ENCODE data around the gene FAM117A. TPM values are rescaled to one million over a fixed set of nuclear protein-coding genes. Genes with fewer than 3 reads are reported as not detected.
"Not testable (repeated sequence)": the region's sequence is repeated elsewhere in the genome, so short reads cannot be mapped to it uniquely, and the experiment has no call there.

FAM117A gene
- total RNA-seq, 2 experiments from 2014 or later: 23.2 to 26.5 TPM

DNA sequence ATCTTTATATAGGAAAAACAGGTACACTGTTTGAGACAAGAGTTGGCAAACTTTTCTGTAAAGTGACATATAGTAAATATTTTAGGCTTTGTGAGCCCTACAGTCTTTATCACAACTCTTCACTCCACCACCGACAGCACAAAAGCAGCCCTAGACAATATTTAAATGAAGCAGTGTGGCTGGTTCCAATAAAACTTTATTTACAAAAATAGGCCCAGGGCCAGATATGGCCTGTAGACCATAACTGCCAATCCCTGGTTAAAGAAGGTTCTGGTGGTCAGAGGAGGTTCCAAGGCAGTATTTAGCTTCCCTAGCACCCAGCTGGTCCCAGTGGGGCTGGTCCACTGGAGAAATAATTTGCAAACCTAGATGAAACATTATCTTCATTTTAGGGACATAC is 3.6 kb downstream of the FAM117A start:
- TF ChIP-seq, protein P1, sequence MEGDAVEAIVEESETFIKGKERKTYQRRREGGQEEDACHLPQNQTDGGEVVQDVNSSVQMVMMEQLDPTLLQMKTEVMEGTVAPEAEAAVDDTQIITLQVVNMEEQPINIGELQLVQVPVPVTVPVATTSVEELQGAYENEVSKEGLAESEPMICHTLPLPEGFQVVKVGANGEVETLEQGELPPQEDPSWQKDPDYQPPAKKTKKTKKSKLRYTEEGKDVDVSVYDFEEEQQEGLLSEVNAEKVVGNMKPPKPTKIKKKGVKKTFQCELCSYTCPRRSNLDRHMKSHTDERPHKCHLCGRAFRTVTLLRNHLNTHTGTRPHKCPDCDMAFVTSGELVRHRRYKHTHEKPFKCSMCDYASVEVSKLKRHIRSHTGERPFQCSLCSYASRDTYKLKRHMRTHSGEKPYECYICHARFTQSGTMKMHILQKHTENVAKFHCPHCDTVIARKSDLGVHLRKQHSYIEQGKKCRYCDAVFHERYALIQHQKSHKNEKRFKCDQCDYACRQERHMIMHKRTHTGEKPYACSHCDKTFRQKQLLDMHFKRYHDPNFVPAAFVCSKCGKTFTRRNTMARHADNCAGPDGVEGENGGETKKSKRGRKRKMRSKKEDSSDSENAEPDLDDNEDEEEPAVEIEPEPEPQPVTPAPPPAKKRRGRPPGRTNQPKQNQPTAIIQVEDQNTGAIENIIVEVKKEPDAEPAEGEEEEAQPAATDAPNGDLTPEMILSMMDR (IDR thresholded peaks at IDR 0.05): no peak
- Histone ChIP-seq H3K4me3 (ENCODE audit: low read length) (no peak overlapping the region), H3K4me1 (ENCODE audit: insufficient read depth, low read length) (peaks cover 74% of the 10 kb centered on the region), H3K36me3 (ENCODE audit: insufficient read depth, low read length) (peaks cover 40% of the 10 kb centered on the region), H3K27ac (ENCODE audit: low read depth in 1 of 2, low read length in 2 of 2) (peak overlapping the region in 1 of 2 donors; percentile 29), H3K9me3 (ENCODE audit: control insufficient read depth in 1 of 2, insufficient read depth in 1 of 2, low read length in 2 of 2) (no peaks in the 10 kb centered on the region), H3K27me3 (ENCODE audit: control insufficient read depth in 1 of 2, insufficient read depth in 2 of 2, low read length in 2 of 2) (no peaks in the 10 kb centered on the region)
- POLR2A ChIA-PET: interaction anchor here (5.2 to 9.5 kb wide), 3 partner anchors 11 to 28 kb away, joined by 94 to 253 read pairs (median 218); partner anchors contain the start of gene KAT7
- H3K4me1 Mint-ChIP-seq (ENCODE audit: low read depth): peaks cover 87% of the 10 kb centered on the region
- peaks cover 57% of the 10 kb centered on the region for H3K36me3 Mint-ChIP-seq (ENCODE audit: low read depth)
- peak overlapping the region; percentile 76 for H3K27ac Mint-ChIP-seq
- CTCF ChIA-PET: interaction anchor here (0.6 to 8.3 kb wide), 3 partner anchors 10 to 190 kb away, joined by 3 to 67 read pairs (median 4); partner anchors contain the start of gene SLC35B1
- no peaks in the 10 kb centered on the region for H3K27me3 Mint-ChIP-seq
- intact Hi-C loops (cut with DNase I, micrococcal nuclease): no loop called here
- H3K4me3 Mint-ChIP-seq: peak overlapping the region; percentile 95
- no peaks in the 10 kb centered on the region for H3K9me3 Mint-ChIP-seq
- DNase-seq (no peak), ATAC-seq (ENCODE audit: poor library complexity) (no peak)

DNA sequence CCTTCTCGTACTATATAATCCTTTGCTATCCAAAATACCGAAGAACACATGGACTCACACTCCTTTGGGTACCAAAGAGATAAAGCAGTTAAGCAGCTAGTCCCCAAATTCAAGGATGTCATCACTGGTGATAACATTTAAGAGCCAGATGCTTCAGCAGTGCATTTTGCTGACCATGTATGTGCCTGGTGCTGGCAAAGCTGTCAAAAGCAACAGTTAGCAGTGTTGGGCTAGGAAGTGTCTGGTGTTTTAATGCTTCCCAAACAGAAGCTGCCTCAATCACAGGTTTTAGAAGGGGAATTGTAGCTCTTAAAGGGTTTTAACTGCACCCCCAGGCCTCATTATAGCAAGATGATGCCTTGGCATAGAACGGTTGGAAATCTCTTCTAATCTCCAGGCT is 4.7 kb downstream of the FAM117A start:
- DNase-seq: no peak
- CTCF ChIA-PET: interaction anchor here (1.1 to 1.6 kb wide), 5 partner anchors 9 to 189 kb away, joined by 3 to 4 read pairs (median 3); partner anchors contain the start of gene SLC35B1
- H3K4me3 Mint-ChIP-seq: no peak overlapping the region
- peak overlapping the region; percentile 13 to 29 for H3K27ac ChIP-seq (ENCODE audit: low read depth in 1 of 2, low read length in 2 of 2)
- H3K36me3 ChIP-seq (ENCODE audit: insufficient read depth, low read length): peaks cover 44% of the 10 kb centered on the region
- no peaks in the 10 kb centered on the region for H3K9me3 Mint-ChIP-seq
- peaks cover 61% of the 10 kb centered on the region for H3K36me3 Mint-ChIP-seq (ENCODE audit: low read depth)
- no peaks in the 10 kb centered on the region for H3K27me3 Mint-ChIP-seq
- H3K4me1 Mint-ChIP-seq (ENCODE audit: low read depth): peaks cover 87% of the 10 kb centered on the region
- H3K9me3 ChIP-seq (ENCODE audit: control insufficient read depth in 1 of 2, insufficient read depth in 1 of 2, low read length in 2 of 2): no peaks in the 10 kb centered on the region
- intact Hi-C loops (cut with DNase I, micrococcal nuclease): no loop called here
- peaks cover 78% of the 10 kb centered on the region for H3K4me1 ChIP-seq (ENCODE audit: insufficient read depth, low read length)
- TF ChIP-seq, protein P1 (IDR thresholded peaks at IDR 0.05): no peak
- peak overlapping the region; percentile 76 for H3K27ac Mint-ChIP-seq
- no peak for ATAC-seq (ENCODE audit: poor library complexity)
- H3K27me3 ChIP-seq (ENCODE audit: control insufficient read depth in 1 of 2, insufficient read depth in 2 of 2, low read length in 2 of 2): no peaks in the 10 kb centered on the region
- no peak overlapping the region for H3K4me3 ChIP-seq (ENCODE audit: low read length)
- POLR2A ChIA-PET: interaction anchor here (6.4 to 9.5 kb wide), 2 partner anchors 10 to 19 kb away, joined by 218 to 253 read pairs; no protein-coding TSS in a partner anchor

DNA sequence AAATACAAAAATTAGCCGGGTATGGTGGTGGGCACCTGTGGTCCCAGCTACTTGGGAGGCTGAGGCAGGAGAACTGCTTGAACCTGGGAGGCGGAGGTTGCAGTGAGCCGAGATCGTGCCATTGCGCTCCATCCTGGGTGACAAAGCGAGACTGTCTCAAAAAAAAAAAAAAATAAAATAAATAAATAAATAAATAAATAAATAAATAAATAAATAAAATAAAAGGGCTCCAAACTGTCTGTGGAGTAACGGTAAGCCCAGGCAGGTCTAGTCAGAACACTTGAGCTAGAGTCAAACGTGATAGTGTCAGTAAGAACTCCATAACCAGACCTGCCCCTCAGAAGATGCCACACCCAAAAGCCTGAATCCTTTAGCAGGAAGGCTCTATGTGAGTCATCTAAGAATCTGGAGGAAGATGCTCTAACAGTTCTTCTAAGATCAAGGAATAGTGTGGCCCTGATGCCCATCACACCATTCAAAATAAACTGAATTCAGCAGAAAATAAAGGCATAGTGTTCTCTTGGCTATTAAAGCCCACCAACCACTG is 5.4 kb downstream of the FAM117A start:
- H3K9me3 Mint-ChIP-seq; H3K9me3 ChIP-seq (ENCODE audit: control insufficient read depth in 1 of 2, insufficient read depth in 1 of 2, low read length in 2 of 2); ATAC-seq (ENCODE audit: poor library complexity); H3K27me3 Mint-ChIP-seq; H3K4me3 ChIP-seq (ENCODE audit: low read length); intact Hi-C loops (cut with DNase I, micrococcal nuclease); H3K27me3 ChIP-seq (ENCODE audit: control insufficient read depth in 1 of 2, insufficient read depth in 2 of 2, low read length in 2 of 2): not testable (repeated sequence)
- ChIA-PET CTCF (interaction anchor here (1.1 to 1.6 kb wide), 4 partner anchors 10 to 188 kb away, joined by 3 read pairs; partner anchors contain the start of gene SLC35B1), POLR2A (interaction anchor here (1.7 to 9.5 kb wide), 4 partner anchors 8 to 18 kb away, joined by 4 to 253 read pairs (median 126); no protein-coding TSS in a partner anchor)
- peak in 1 of 14 experiments; percentile 26 for DNase-seq
- H3K4me1 ChIP-seq (ENCODE audit: insufficient read depth, low read length): peaks cover 82% of the 10 kb centered on the region
- peak overlapping the region; percentile 76 for H3K27ac Mint-ChIP-seq
- H3K4me1 Mint-ChIP-seq (ENCODE audit: low read depth): peaks cover 91% of the 10 kb centered on the region
- peaks cover 44% of the 10 kb centered on the region for H3K36me3 ChIP-seq (ENCODE audit: insufficient read depth, low read length)
- H3K36me3 Mint-ChIP-seq (ENCODE audit: low read depth): peaks cover 66% of the 10 kb centered on the region
- H3K27ac ChIP-seq (ENCODE audit: low read depth in 1 of 2, low read length in 2 of 2): peak overlapping the region in 1 of 2 donors; percentile 13
- H3K4me3 Mint-ChIP-seq: peak overlapping the region; percentile 3

All from CD4-positive, alpha-beta T cell (primary cell).